Measurements from ENCODE around the gene SLC20A1. TPM values are rescaled to one million over a fixed set of nuclear protein-coding genes. Genes with fewer than 3 reads are reported as not detected.

The SLC20A1 gene
- total RNA-seq, 1 experiment from 2014 or later: 123 TPM

DNA sequence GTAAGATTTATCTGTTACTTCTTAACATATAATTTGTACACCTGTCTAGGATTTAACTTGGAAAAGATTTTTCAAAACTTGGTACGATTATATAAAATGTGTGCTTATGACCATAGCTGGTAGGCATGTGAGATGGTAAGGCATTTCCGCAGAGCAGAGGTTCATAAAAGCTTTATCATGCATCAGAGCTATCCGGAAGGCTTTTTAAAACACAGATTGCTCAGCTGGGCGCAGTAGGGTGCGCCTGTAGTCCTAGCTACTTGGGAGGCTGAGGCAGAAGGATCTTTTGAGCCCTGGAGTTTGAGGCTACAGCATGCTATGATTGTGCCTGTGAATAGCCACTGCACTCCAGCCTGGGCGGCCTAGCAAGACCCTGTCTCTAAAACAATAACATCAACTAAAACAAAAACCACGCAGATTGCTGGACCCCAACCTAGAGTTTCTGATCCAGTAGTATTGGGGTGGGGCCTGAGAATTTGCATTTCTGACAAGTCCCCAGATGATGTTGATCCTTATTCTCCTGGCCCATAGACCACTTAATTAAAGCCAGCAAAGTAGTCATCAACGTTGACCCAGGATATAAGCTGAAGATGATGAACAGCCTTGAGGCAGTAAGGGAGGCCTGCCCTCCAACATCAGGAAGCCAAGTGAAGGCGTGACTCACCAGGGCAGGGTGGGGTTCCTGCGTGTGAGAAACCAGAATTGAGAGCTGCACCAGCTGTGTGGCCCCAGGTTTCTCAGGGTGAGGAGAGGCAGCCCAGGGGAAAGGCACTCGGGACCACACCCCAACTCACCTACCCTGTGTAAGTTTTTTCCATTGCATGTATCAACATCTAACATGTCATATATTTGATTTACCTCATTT, 21.6 kb upstream of the SLC20A1 start:
- no peaks in the 10 kb centered on the region for H4K20me1 ChIP-seq (ENCODE audit: control insufficient read depth, insufficient read depth, insufficient read length)
- no peak overlapping the region for H2BK120ac ChIP-seq (ENCODE audit: low read depth, low read length, poor library complexity, severe bottlenecking)
- Mint-ChIP-seq H3K27ac (no peak overlapping the region), H3K4me1 (peaks cover 13% of the 10 kb centered on the region in 2 experiments), H3K4me3 (no peak overlapping the region; a peak in 1 of 5 replicates), H3K27me3 (ENCODE audit: low read depth) (no peaks in the 10 kb centered on the region; the same call in 1 of the 2 replicates), H3K9me3 (no peaks in the 10 kb centered on the region), H3K36me3 (ENCODE audit: insufficient read depth in 1 of 3, low read depth in 3 of 3) (no peaks in the 10 kb centered on the region)
- no peak overlapping the region for H3K4ac ChIP-seq (ENCODE audit: low read depth, low read length)
- H2BK12ac ChIP-seq (ENCODE audit: insufficient read length, low read depth, low read length): no peak overlapping the region
- TF ChIP-seq, protein P1, sequence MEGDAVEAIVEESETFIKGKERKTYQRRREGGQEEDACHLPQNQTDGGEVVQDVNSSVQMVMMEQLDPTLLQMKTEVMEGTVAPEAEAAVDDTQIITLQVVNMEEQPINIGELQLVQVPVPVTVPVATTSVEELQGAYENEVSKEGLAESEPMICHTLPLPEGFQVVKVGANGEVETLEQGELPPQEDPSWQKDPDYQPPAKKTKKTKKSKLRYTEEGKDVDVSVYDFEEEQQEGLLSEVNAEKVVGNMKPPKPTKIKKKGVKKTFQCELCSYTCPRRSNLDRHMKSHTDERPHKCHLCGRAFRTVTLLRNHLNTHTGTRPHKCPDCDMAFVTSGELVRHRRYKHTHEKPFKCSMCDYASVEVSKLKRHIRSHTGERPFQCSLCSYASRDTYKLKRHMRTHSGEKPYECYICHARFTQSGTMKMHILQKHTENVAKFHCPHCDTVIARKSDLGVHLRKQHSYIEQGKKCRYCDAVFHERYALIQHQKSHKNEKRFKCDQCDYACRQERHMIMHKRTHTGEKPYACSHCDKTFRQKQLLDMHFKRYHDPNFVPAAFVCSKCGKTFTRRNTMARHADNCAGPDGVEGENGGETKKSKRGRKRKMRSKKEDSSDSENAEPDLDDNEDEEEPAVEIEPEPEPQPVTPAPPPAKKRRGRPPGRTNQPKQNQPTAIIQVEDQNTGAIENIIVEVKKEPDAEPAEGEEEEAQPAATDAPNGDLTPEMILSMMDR (conservative IDR thresholded peaks at IDR 0.05): no peak
- no peak overlapping the region for H2AK5ac ChIP-seq (ENCODE audit: insufficient read length, low read length)
- H2BK5ac ChIP-seq (ENCODE audit: insufficient read length, low read length): no peak overlapping the region
- H4K5ac ChIP-seq (ENCODE audit: insufficient read length, low read depth, low read length): no peak overlapping the region
- no peak for DNase-seq
- H3K23ac ChIP-seq (ENCODE audit: insufficient read length, low read depth, low read length): no peak overlapping the region
- H2BK15ac ChIP-seq (ENCODE audit: low read depth, low read length): no peak overlapping the region; the same call in 1 of the 2 replicates
- H3K79me2 ChIP-seq (ENCODE audit: insufficient read depth, low read length): no peaks in the 10 kb centered on the region
- no CpG with 5 or more reads among the region's 11 CpGs for WGBS (ENCODE audit: extremely low coverage, insufficient read length, low lambda C conversion rate)
- no peaks in the 10 kb centered on the region for H3K27me3 ChIP-seq (ENCODE audit: insufficient read depth, low read length)
- no peak overlapping the region for H2AFZ ChIP-seq (ENCODE audit: low read length)
- no peak overlapping the region for H3K9ac ChIP-seq (ENCODE audit: extremely low read depth, insufficient read length, low read length)
- no peaks in the 10 kb centered on the region for H3K23me2 ChIP-seq (ENCODE audit: insufficient read length, low read depth, low read length, poor library complexity, severe bottlenecking)
- H2BK20ac ChIP-seq (ENCODE audit: low read depth, low read length, poor library complexity, severe bottlenecking): no peak overlapping the region
- H3K27ac ChIP-seq (ENCODE audit: insufficient read length, low read depth, low read length): no peak overlapping the region
- no peak overlapping the region for H4K8ac ChIP-seq (replicated peaks; ENCODE audit: insufficient read length, low read depth, low read length)
- no peak overlapping the region for H3K56ac ChIP-seq (ENCODE audit: insufficient read length, low read depth, low read length)
- no peak overlapping the region for H3K4me2 ChIP-seq (ENCODE audit: insufficient read depth, insufficient read length, low read length)
- no peaks in the 10 kb centered on the region for H3K79me1 ChIP-seq (ENCODE audit: insufficient read depth, low read depth, low read length, poor library complexity, severe bottlenecking)
- H4K91ac ChIP-seq (ENCODE audit: insufficient read length, low read depth, low read length): no peak overlapping the region
- H3K4me1 ChIP-seq (ENCODE audit: insufficient read depth, low read length): no peaks in the 10 kb centered on the region; the same call in 1 of the 2 replicates
- H3K9me3 ChIP-seq (ENCODE audit: control insufficient read depth, low read depth, low read length): no peaks in the 10 kb centered on the region
- H3T11ph ChIP-seq (ENCODE audit: low read length): no peak overlapping the region
- no peak overlapping the region for H3K14ac ChIP-seq (ENCODE audit: insufficient read depth, low read length)
- H3K18ac ChIP-seq (ENCODE audit: insufficient read length, low read depth, low read length): no peak overlapping the region

All from H9 (cell line).